ENCODE results near the gene DTNA. TPM values are rescaled to one million over a fixed set of nuclear protein-coding genes. Genes with fewer than 3 reads are reported as not detected.
A peak's percentile ranks its signal among the peaks of the same experiment; 100 is the strongest.
"Not testable (repeated sequence)": the region's sequence is repeated elsewhere in the genome, so short reads cannot be mapped to it uniquely, and the experiment has no call there.

Gene DTNA
- total RNA-seq: not detected

GRCh38 chr18:34709750-34710441 is at the start of gene DTNA:
Gene DTNA (plus strand): TSS chr18:34710298. CDS start chr18:34755977, 45,679 bp downstream.
- Mint-ChIP-seq H3K36me3 (ENCODE audit: low read depth) (no peaks in the 10 kb centered on the region), H3K27me3 (peaks cover 2% of the 10 kb centered on the region), H3K4me3 (no peak within 1 kb of the TSS), H3K4me1 (no peaks in the 10 kb centered on the region), H3K27ac (no peak within 1 kb of the TSS), H3K9me3 (no peaks in the 10 kb centered on the region)
- DNase-seq: no peak
- ChIA-PET POLR2A (no interaction called here), CTCF (no interaction called here)

DNA sequence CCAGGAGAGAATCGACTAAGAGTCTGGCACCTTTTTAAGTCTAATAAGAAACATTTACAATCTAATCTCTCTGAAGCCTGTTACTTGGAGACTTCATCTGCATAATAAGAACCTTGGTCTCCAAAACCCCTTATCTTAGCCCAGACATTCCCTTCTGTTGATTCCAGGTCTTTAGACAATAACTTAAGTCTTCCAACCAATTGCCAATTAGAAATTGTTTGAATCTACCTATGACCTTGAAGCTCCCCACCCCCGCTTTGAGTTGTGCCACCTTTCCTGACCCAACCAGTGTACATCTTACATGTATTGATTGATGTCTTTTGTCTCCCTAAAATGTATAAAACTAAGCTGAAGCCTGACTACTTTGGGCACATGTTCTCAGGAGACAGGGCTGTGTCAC is 49.5 kb upstream of the DTNA start:
- DNase-seq: no peak
- H3K4me1 Mint-ChIP-seq: no peaks in the 10 kb centered on the region
- ChIA-PET CTCF (interaction anchor here (1.1 to 1.3 kb wide), 3 partner anchors 17 to 27 kb away, joined by 3 to 4 read pairs (median 4); no protein-coding TSS in a partner anchor), POLR2A (no interaction called here)
- no peaks in the 10 kb centered on the region for H3K9me3 Mint-ChIP-seq
- no peak overlapping the region for H3K4me3 Mint-ChIP-seq
- H3K27ac Mint-ChIP-seq: no peak overlapping the region
- peaks cover 16% of the 10 kb centered on the region for H3K27me3 Mint-ChIP-seq
- H3K36me3 Mint-ChIP-seq (ENCODE audit: low read depth): no peaks in the 10 kb centered on the region

DNA sequence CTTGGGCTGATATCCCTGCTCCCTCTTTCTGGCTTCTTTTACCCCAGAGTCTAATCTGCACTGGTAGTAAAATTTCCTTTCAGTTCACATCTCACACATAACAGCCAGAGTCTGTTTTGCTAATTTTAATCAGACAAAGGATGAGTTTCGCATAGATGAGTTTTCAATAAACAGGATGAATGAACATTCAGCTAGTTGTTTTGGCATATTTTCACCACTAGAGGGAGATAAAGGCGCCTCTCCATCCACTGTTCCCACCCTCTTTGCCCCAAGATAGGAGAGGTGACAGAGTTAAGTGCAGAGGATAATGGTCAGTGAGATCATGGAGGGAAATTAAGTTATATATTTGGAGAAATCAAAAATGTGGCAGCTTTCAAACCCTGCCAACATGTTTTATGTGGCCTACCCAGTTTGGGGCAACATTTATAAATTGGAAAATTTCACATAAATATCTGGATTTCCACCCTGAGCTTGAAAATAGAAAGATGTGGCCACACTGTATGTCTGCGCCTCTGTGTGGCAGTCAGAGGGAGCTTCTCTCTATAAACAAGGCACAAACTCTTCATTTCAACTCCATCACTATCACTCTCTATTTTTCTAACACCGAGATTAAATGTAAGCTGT is 48.5 kb upstream of the DTNA start:
- ChIA-PET CTCF (interaction anchor here (0.6 to 1.3 kb wide), 6 partner anchors 17 to 202 kb away, joined by 3 to 4 read pairs (median 3); no protein-coding TSS in a partner anchor), POLR2A (no interaction called here)
- Mint-ChIP-seq H3K36me3 (ENCODE audit: low read depth) (no peaks in the 10 kb centered on the region), H3K9me3 (no peaks in the 10 kb centered on the region), H3K27me3 (peaks cover 16% of the 10 kb centered on the region), H3K4me3 (no peak overlapping the region), H3K4me1 (no peaks in the 10 kb centered on the region), H3K27ac (no peak overlapping the region)
- peak; percentile 15 for DNase-seq

GRCh38 chr18:34676816-34677574 is 33.1 kb upstream of the DTNA start:
- Mint-ChIP-seq H3K36me3 (ENCODE audit: low read depth) (no peaks in the 10 kb centered on the region), H3K27ac (no peak overlapping the region), H3K27me3 (no peaks in the 10 kb centered on the region), H3K4me1 (no peaks in the 10 kb centered on the region), H3K4me3 (no peak overlapping the region), H3K9me3 (no peaks in the 10 kb centered on the region)
- DNase-seq: no peak
- POLR2A ChIA-PET: no interaction called here
- CTCF ChIA-PET: no interaction called here

GRCh38 chr18:34689750-34690149 is 20.3 kb upstream of the DTNA start:
- H3K4me1 Mint-ChIP-seq; H3K9me3 Mint-ChIP-seq; DNase-seq; H3K4me3 Mint-ChIP-seq; H3K27me3 Mint-ChIP-seq; POLR2A ChIA-PET; H3K27ac Mint-ChIP-seq; CTCF ChIA-PET; H3K36me3 Mint-ChIP-seq (ENCODE audit: low read depth): not testable (repeated sequence)

DNA sequence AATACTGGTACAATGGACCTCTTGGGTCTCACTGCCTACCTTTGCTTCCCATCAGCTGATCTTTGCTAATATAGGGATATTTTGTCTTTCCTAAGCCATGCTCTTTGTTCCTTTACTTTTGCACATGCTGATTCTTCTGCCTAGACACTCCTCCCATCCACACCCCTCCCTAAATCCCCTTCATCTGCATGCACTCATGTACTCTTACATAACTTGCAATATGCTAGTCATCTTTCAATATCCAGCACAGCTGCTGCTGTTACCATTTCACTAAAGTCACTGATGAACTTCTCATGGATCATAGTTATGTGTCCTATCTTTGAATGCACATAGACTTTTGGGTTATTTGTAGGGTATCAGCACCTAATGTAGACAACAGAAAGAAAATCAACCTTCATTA is 18.5 kb upstream of the DTNA start:
- no peak for DNase-seq
- H3K4me3 Mint-ChIP-seq: no peak overlapping the region
- ChIA-PET CTCF (no interaction called here), POLR2A (no interaction called here)
- no peaks in the 10 kb centered on the region for H3K36me3 Mint-ChIP-seq (ENCODE audit: low read depth)
- peaks cover 10% of the 10 kb centered on the region for H3K27me3 Mint-ChIP-seq
- peaks cover 3% of the 10 kb centered on the region for H3K4me1 Mint-ChIP-seq
- no peak overlapping the region for H3K27ac Mint-ChIP-seq
- H3K9me3 Mint-ChIP-seq: peaks cover 2% of the 10 kb centered on the region

DNA sequence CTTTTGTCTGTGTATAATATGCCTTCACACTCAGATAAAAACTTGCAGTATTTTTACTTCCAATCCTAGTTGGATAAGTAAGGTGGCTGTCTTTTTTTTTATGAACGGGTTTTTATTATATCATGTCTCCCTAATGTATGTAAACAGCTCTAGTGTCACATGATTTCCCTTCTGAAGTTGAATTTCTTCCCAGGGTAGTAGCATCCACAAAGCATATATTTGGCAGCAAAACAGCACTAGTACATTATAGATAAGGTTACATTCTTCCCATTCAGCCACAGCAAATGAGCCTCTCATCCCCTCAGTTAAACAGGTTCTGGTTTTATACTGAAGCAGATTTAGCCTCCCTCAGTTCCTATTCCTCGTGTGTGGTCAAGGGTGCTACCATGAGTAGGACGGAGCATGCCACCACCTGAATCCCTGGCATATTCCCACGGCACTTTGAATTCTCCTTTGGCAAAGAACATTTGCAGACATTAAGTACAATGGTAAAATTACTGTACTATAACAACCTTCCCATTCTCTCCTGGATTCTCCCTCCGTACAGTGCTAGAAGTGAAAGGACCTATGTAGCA is 15.4 kb upstream of the DTNA start:
- POLR2A ChIA-PET: no interaction called here
- Mint-ChIP-seq H3K4me1 (peaks cover 1% of the 10 kb centered on the region), H3K27ac (no peak overlapping the region), H3K4me3 (no peak overlapping the region), H3K9me3 (peaks cover 2% of the 10 kb centered on the region), H3K27me3 (peaks cover 7% of the 10 kb centered on the region), H3K36me3 (ENCODE audit: low read depth) (no peaks in the 10 kb centered on the region)
- CTCF ChIA-PET: no interaction called here
- DNase-seq: no peak

DNA sequence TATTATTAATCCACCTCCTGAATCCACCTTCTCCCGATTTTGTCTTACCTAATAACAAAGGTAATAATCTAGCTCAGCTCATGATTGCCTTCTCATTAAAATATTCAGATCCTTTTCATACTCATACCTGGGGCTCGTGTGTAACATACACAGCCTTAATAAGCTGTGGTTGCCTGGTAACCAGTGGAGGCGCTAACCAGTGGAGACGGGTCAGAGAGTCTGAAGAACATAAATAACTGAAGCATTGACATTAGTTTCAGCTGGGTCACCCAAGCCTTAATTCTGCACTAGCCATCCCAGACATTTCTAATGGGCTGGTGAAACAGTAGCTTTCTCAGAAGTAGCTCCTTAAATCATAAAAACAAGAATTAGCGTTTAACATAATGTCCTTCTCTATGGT is 14.8 kb upstream of the DTNA start:
- no peaks in the 10 kb centered on the region for H3K36me3 Mint-ChIP-seq (ENCODE audit: low read depth)
- H3K27me3 Mint-ChIP-seq: peaks cover 7% of the 10 kb centered on the region
- no peaks in the 10 kb centered on the region for H3K4me1 Mint-ChIP-seq
- no peak overlapping the region for H3K4me3 Mint-ChIP-seq
- CTCF ChIA-PET: no interaction called here
- H3K27ac Mint-ChIP-seq: no peak overlapping the region
- no peak for DNase-seq
- peaks cover 2% of the 10 kb centered on the region for H3K9me3 Mint-ChIP-seq
- POLR2A ChIA-PET: no interaction called here

- Mint-ChIP-seq H3K27me3 (peaks cover 6% of the 10 kb centered on the region), H3K9me3 (no peaks in the 10 kb centered on the region), H3K27ac (no peak overlapping the region), H3K36me3 (ENCODE audit: low read depth) (no peaks in the 10 kb centered on the region), H3K4me1 (no peaks in the 10 kb centered on the region), H3K4me3 (no peak overlapping the region)
- ChIA-PET CTCF (no interaction called here), POLR2A (no interaction called here)
- DNase-seq: no peak
Measured at GRCh38 chr18:34696671-34697070, 13.4 kb upstream of the DTNA start.

DNA sequence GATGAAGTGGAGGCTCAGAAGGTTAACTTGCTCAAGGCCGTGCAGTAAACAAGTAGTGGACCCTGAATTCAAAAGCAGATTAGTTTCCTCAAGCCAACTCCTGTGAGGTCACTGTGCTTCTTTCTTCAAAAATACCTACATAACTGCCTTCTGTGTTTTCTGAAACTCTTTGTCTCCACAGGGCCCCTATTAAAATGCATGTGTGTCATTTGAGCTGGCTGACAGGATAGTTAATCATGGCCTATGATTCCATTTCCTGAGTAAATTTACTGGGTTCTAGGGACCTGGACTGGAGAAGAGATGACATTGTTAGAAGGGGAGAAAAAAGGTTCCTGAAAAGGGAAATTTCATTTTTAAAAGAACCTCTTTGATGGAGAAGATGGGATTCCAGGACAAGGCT is 12.9 kb upstream of the DTNA start:
- Mint-ChIP-seq H3K4me3 (no peak overlapping the region), H3K4me1 (no peaks in the 10 kb centered on the region), H3K9me3 (no peaks in the 10 kb centered on the region), H3K27ac (no peak overlapping the region), H3K27me3 (peaks cover 6% of the 10 kb centered on the region), H3K36me3 (ENCODE audit: low read depth) (no peaks in the 10 kb centered on the region)
- ChIA-PET POLR2A (no interaction called here), CTCF (no interaction called here)
- no peak for DNase-seq

- CTCF ChIA-PET: no interaction called here
- no peaks in the 10 kb centered on the region for H3K36me3 Mint-ChIP-seq (ENCODE audit: low read depth)
- H3K4me3 Mint-ChIP-seq: no peak overlapping the region
- no peaks in the 10 kb centered on the region for H3K9me3 Mint-ChIP-seq
- no peaks in the 10 kb centered on the region for H3K4me1 Mint-ChIP-seq
- DNase-seq: no peak
- H3K27ac Mint-ChIP-seq: no peak overlapping the region
- peaks cover 6% of the 10 kb centered on the region for H3K27me3 Mint-ChIP-seq
- POLR2A ChIA-PET: no interaction called here
Measured at GRCh38 chr18:34697891-34698290, 12.2 kb upstream of the DTNA start.

GRCh38 chr18:34701911-34702310 is 8.2 kb upstream of the DTNA start:
- Mint-ChIP-seq H3K36me3 (ENCODE audit: low read depth) (no peaks in the 10 kb centered on the region), H3K4me1 (no peaks in the 10 kb centered on the region), H3K9me3 (no peaks in the 10 kb centered on the region), H3K27ac (no peak overlapping the region), H3K4me3 (no peak overlapping the region), H3K27me3 (no peaks in the 10 kb centered on the region)
- DNase-seq: no peak
- CTCF ChIA-PET: no interaction called here
- POLR2A ChIA-PET: no interaction called here

GRCh38 chr18:34702814-34703213 is 7.3 kb upstream of the DTNA start:
- POLR2A ChIA-PET: no interaction called here
- CTCF ChIA-PET: no interaction called here

More at GRCh38 chr18:34702814-34703213, 7.3 kb upstream of the DTNA start:
- Mint-ChIP-seq H3K36me3 (ENCODE audit: low read depth) (no peaks in the 10 kb centered on the region), H3K4me3 (no peak overlapping the region), H3K4me1 (no peaks in the 10 kb centered on the region), H3K27ac (no peak overlapping the region), H3K9me3 (no peaks in the 10 kb centered on the region), H3K27me3 (no peaks in the 10 kb centered on the region)
- no peak for DNase-seq

Measured in activated CD4-positive, alpha-beta T cell treated with anti-CD3 and anti-CD28 coated beads, Interleukin-2, amount 10 ng/mL, durations not matched to agents 7 days and 5 days (primary cell).